C4-2B (cell line): ENCODE measurements around the gene DRG1.
"Not testable (repeated sequence)": the region's sequence is repeated elsewhere in the genome, so short reads cannot be mapped to it uniquely, and the experiment has no call there.

Experiments
- H3K27ac ChIP-seq: fragments of 450-650 bp; 2 replicates; pipeline ENCODE4 v1.5.1; 2017
- ZFX ChIP-seq: fragments of 450-650 bp; IDR thresholded peaks from 2 replicates; pipeline ENCODE4 v1.6.1; 2017
- TF ChIP-seq, protein P1 (sequence below): fragments of 450-650 bp; conservative IDR thresholded peaks from 2 replicates; pipeline ENCODE4 v1.5.1; 2017; ENCODE audit warnings: mild to moderate bottlenecking

Gene DRG1

DNA sequence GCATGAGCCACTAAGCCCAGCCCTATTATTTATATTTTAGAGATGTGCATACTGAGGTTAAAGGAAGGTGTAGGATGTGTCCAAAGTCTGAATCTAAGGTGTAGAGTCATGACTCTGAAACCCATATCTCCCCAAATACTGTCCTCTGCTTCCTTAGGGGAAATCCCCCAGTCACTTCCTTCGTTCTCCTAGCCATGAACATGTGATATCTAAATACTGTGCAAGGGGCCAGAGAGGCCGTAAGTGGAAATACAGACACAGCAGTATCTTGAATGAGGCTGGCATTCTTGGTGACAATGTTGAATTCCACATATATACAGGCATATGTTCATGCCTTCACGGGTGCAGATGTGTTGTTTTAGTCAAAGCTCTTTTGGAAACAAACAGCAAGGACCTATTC is 32.0 kb upstream of the DRG1 start:
- no peak overlapping the region for H3K27ac ChIP-seq
- no peak for TF ChIP-seq ZFX
- TF ChIP-seq, protein P1, sequence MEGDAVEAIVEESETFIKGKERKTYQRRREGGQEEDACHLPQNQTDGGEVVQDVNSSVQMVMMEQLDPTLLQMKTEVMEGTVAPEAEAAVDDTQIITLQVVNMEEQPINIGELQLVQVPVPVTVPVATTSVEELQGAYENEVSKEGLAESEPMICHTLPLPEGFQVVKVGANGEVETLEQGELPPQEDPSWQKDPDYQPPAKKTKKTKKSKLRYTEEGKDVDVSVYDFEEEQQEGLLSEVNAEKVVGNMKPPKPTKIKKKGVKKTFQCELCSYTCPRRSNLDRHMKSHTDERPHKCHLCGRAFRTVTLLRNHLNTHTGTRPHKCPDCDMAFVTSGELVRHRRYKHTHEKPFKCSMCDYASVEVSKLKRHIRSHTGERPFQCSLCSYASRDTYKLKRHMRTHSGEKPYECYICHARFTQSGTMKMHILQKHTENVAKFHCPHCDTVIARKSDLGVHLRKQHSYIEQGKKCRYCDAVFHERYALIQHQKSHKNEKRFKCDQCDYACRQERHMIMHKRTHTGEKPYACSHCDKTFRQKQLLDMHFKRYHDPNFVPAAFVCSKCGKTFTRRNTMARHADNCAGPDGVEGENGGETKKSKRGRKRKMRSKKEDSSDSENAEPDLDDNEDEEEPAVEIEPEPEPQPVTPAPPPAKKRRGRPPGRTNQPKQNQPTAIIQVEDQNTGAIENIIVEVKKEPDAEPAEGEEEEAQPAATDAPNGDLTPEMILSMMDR: no peak

DNA sequence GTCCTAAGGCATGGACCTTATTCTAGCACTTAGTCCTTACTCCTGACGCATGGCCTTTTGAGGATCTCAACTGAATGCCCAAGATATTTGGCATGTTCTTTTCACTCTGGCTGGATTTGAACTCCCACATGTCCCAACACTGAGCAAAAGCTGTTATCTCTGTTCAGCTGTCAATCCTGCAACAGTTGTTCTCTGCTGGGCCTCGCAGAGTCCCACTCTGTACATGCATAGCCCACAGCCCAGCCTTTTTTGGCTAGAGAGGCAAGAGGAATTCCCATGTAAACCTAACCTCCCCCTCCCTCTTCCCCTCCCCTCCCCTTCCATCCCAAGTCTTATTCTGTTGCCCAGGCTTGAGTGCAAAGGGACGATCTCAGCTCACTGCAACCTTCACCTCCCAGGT is 21.8 kb upstream of the DRG1 start:
- no peak overlapping the region for H3K27ac ChIP-seq
- no peak for TF ChIP-seq ZFX
- TF ChIP-seq, protein P1: no peak

DNA sequence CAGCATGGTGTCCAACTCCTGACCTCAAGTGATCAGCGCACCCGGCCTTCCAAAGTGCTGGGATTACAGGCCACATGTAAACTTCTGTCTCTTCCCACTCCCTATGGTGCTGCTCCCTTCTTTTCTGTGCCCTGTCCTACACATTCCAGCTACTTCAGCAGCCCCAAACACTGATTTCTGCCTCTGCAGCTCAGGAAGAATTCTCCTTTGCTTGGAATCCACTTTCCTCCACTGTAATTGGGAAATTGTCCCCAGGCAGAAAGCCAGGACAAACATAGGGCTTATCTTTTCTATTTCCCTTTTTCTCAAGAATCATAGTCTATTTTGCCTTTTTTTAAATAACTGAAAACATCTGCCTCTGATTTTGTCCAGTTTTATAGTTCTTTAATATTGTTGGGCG is 21.3 kb upstream of the DRG1 start:
- H3K27ac ChIP-seq: no peak overlapping the region
- TF ChIP-seq, protein P1: no peak
- TF ChIP-seq ZFX: no peak

DNA sequence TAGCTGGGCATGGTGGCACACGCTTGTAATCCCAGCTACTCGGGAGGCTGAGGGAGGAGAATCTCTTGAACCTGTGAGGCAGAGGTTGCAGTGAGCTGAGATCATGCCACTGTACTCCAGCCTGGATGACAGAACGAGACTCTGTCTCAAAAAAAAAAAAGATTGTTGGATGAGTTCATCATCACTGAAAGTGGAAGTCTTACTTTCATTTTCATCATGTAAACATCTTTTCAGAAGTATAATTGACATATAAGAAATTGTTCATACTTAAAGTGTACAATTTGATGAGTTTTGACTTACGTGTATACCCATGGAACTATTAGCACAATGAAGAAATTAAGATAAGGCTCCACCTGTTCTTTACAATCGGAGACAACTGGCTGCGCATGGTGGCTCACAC is 20.8 kb upstream of the DRG1 start:
- not testable (repeated sequence) for H3K27ac ChIP-seq

DNA sequence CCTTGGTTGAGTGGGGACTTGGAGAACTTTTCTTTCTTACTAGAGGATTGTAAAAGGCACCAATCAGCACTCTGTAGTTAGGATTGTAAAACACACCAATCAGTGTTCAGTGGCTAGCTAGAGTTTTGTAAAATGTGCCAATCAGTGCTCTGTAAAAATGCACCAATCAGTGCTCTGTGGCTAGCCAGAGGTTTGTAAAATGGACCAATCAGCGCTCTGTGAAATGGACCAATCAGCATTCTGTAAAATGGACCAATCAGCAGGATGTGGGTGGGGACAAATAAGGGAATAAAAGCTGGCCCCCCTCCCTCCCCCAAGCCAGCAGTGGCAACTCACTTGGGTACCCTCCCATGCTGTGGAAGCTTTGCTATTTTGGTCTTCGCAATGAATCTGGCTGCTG is 5.5 kb upstream of the DRG1 start:
- no peak overlapping the region for H3K27ac ChIP-seq
- no peak for TF ChIP-seq ZFX
- TF ChIP-seq, protein P1: no peak

DNA sequence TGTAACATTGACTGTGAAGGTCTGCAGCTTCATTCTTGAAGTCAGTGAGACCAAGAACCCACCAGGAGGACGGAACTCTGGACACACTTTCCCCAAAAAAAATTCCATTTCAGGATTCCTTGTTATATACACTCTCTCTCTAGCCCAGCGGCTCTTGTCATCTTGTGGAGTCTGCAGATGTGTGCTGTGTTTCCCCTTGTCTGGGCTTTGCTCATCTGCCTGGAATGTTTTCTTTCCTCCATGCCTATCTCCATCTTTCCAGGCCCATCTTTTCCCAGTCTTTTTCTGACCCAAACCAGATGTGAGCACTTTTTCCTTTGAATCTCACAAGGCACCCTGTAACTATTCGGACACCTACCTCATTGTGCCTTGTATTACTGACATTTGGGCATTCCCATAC is 5.1 kb upstream of the DRG1 start:
- TF ChIP-seq ZFX: no peak
- TF ChIP-seq, protein P1: no peak
- H3K27ac ChIP-seq: no peak overlapping the region

DNA sequence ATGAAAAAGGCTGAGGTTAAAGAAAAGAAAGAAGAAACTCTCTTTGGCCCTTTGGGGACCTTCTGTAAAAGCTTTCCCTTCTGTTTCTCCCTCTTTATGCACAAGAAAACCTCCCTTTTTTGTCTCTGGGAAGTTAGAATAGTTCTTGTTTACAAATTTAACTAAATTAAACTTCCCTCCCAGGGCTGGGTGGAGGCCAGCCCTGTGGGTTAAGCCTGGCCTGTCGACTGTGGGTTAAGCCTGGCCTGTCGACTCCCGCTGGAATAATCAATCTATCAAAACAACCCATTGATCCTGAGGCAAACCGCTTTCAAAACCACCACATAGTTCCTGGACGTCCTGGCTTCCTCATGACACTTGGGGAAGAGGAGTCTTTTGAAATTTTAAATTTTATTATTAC is 1.2 kb upstream of the DRG1 start:
- no peak overlapping the region for H3K27ac ChIP-seq
- TF ChIP-seq ZFX: no peak
- TF ChIP-seq, protein P1: no peak

DNA sequence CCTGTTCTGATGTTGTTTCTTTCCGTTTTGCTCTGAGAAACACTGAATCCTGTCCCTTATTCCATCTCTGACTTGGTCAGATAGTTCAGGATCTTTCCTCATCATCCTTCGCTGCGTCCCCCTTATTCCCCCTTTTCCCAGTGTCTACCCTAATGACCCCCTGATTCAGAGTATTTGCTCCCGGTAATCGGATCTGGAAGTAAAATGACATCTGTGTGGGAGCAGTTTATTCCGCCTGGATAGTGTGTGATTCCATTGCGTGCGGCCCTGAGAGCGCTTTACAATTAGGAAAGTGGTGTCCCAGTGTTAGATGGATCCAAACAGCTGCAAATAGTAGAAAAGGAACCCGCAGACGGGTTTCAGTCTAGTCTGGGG is 606 bp downstream of the DRG1 start:
- H3K27ac ChIP-seq: peak overlapping the region; percentile 97
- TF ChIP-seq, protein P1: no peak
- TF ChIP-seq ZFX: no peak; the same call in 1 of the 2 replicates

DNA sequence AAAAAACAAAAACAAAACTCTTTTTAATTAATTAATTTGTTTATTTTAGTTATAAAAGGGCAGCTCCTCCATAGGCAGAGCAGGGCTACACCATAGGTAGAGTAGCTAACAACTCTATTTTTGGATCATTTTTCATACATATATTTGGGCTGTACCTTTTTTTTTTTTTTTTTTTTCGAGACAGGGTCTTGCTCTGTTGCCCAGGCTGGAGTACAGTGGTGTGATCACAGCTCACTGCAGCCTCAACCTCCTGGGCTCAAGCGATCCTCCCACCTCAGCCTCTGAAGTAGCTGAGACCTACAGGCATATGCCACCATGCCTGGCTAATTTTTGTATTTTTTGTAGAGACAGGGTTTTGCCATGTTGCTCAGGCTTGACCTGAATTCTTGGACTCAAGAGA is 2.9 kb downstream of the DRG1 start:
- not testable (repeated sequence) for H3K27ac ChIP-seq
